Peyer's patch (tissue), 4 donors: ENCODE results near the gene CDH23. TPM values are rescaled to one million over a fixed set of nuclear protein-coding genes. Genes with fewer than 3 reads are reported as not detected.
A peak's percentile ranks its signal among the peaks of the same experiment; 100 is the strongest.

ENCODE experiments used
- DNase-seq, 3 donors: peaks; one replicate each; pipeline ENCODE4 v3.0.0-alpha.2; 2017 to 2019
- H3K27ac ChIP-seq, 4 donors: fragments of 200-600 bp; sonication (generic); one replicate each; pipeline ENCODE4 v1.5.1; 2016 to 2019
- H3K27me3 ChIP-seq, 2 donors: fragments of 200-600 bp; sonication (generic); one replicate each; pipeline ENCODE4 v1.5.1; 2019
- H3K36me3 ChIP-seq, 3 donors: fragments of 200-600 bp; sonication (generic); one replicate each; pipeline ENCODE4 v1.5.1; 2016 to 2019
- H3K4me1 ChIP-seq, 4 donors: fragments of 200-600 bp; sonication (generic); one replicate each; pipeline ENCODE4 v1.5.1; 2016 to 2019
- H3K4me3 ChIP-seq, 4 donors: fragments of 200-600 bp; sonication (generic); 1 replicate in 3 of 4; 2 replicates in 1 of 4; pipeline ENCODE4 v1.5.1; 2016 to 2019; ENCODE audit warnings: mild to moderate bottlenecking in 1 of 4
- H3K9me3 ChIP-seq, 4 donors: fragments of 200-600 bp; sonication (generic); one replicate each; pipeline ENCODE4 v1.5.1; 2016 to 2019; ENCODE audit warnings: mild to moderate bottlenecking in 1 of 4
- POLR2A ChIP-seq, 2 donors: fragments of 450-650 bp; IDR thresholded peaks; one replicate each; pipeline ENCODE4 v1.5.1; 2017; ENCODE audit warnings: antibody characterized with exemption in 2 of 2, mild to moderate bottlenecking in 2 of 2, moderate library complexity in 2 of 2
- total RNA-seq, 4 donors: library from RNA; depleted of rRNA; stranded (reverse); fragments of >200 nt; gene quantifications; one replicate each; pipeline ENCODE4 v1.1.0, GENCODE V29; 2016
- TF ChIP-seq, protein P1 (sequence below), 6 experiments: fragments of 450-650 bp in 4 of 6; fragments of 200-600 bp in 2 of 6; sonication (generic) in 1 of 6; IDR thresholded peaks; one replicate each; pipeline ENCODE4 v1.5.1; 2017 to 2019; ENCODE audit warnings: antibody characterized with exemption in 6 of 6, mild to moderate bottlenecking in 3 of 6, moderate library complexity in 1 of 6

Gene CDH23
- total RNA-seq, 4 donors from 2014 or later, result 3.2 to 9.9 (median 5.4) TPM

DNA sequence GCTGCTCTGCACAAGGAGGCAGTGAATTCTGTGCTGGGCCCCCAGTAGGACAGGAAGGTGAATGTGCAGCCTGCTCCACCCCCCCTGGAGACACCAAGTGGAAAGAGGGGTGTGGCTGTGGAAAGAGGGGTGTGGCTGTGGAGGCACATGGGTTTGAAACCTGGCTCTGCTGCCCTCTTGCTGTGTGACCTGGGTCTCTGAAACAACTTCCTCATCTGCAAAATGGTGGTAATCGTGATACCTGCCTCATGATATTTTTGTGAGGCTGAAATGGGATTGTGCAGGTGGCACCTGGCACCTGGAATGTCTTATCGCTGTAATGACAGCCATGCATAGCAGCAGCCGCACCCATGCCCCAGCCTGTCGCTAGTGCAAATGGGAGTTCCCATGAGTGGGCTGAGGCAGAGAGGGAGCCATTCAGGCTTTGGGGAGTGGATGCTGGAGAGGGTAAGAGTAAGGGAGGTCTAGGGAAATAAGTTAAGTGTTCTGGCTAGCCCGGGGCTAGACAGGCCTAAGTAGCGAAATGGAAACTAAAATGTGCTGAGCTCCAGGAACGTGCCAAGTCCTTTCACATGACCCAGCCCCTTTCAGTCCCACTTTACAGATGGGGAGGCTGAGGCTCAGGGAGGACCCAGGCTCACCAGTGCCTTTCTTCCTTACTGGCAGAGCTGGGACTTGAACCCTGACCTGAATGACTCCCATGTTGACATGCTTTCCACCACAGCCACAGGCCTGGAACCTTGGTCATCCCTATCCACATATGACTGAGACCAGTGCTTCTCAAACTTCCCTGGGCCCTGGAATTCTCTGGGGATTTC, 287.8 kb downstream of the CDH23 start:
- H3K9me3 ChIP-seq, result no peaks in the 10 kb centered on the region
- TF ChIP-seq, protein P1, sequence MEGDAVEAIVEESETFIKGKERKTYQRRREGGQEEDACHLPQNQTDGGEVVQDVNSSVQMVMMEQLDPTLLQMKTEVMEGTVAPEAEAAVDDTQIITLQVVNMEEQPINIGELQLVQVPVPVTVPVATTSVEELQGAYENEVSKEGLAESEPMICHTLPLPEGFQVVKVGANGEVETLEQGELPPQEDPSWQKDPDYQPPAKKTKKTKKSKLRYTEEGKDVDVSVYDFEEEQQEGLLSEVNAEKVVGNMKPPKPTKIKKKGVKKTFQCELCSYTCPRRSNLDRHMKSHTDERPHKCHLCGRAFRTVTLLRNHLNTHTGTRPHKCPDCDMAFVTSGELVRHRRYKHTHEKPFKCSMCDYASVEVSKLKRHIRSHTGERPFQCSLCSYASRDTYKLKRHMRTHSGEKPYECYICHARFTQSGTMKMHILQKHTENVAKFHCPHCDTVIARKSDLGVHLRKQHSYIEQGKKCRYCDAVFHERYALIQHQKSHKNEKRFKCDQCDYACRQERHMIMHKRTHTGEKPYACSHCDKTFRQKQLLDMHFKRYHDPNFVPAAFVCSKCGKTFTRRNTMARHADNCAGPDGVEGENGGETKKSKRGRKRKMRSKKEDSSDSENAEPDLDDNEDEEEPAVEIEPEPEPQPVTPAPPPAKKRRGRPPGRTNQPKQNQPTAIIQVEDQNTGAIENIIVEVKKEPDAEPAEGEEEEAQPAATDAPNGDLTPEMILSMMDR (IDR thresholded peaks at IDR 0.05), result peak in 3 of 6 experiments; percentile 42 to 49 (median 43)
- TF ChIP-seq POLR2A (IDR thresholded peaks at IDR 0.05), result no peak
- H3K36me3 ChIP-seq, result no peaks in the 10 kb centered on the region
- no peak overlapping the region for H3K27ac ChIP-seq
- no peaks in the 10 kb centered on the region for H3K27me3 ChIP-seq
- no peak overlapping the region for H3K4me3 ChIP-seq
- H3K4me1 ChIP-seq, result no peaks in the 10 kb centered on the region
- DNase-seq, result peak in 2 of 3 donors; percentile 33 to 70

DNA sequence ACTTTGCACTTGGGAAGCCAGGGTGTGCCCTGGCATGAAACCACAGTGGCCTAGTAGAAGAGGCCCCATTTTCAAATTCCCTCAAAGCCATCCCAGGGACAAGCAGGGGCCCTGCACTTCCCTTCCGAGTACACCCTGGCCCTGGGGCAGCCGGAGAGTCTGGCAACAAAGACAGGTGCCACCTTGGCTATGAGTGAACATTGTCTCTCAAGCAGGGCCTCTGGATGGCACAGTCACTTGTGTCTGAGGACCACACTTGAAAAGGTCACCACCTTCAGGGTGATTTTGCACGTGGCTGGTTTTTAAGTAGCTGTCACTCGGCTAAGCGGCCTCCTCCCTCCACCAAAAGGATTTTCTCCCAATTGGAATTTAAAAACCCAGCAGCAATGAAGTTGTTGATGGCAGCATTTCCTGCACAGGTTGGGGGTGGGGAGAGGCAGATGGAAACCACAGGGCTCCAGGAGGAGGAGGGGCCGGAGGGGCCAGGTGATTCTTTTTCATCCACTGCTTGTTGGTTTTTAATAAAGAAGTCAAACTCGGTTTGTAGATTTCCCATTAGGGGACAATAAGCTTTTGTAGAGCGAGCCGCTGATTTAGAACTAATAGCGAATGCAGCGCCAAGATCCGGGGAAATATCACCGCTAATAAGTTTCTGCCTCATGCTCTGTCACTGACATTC, 289.0 kb downstream of the CDH23 start:
- Histone ChIP-seq H3K9me3 (no peaks in the 10 kb centered on the region), H3K27ac (no peak overlapping the region), H3K36me3 (no peaks in the 10 kb centered on the region), H3K4me1 (no peaks in the 10 kb centered on the region), H3K4me3 (no peak overlapping the region), H3K27me3 (no peaks in the 10 kb centered on the region)
- DNase-seq, result no peak
- no peak for TF ChIP-seq POLR2A (IDR thresholded peaks at IDR 0.05)
- TF ChIP-seq, protein P1 (IDR thresholded peaks at IDR 0.05), result no peak

DNA sequence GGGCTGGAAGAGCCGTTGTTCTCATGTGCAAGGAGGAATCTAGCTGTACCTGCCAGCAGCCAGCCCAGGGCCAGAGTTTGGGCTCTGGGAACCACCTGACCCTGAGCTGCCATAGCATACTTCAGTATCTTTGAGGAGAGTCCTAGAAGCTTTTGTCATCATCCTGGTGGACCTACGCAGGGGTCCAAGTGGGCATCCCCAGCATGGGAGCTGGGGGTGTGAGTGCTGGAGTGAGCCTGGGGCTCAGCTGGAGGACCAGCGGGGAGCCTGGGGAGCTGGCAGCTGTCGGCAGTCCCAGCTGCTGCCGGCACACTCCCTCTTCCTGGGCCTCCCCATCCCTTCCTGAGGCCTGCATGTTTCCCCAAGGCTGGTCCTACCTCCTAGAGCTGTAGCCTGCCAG, 290.4 kb downstream of the CDH23 start:
- no peak for TF ChIP-seq POLR2A (IDR thresholded peaks at IDR 0.05)
- TF ChIP-seq, protein P1 (IDR thresholded peaks at IDR 0.05), result no peak
- DNase-seq, result no peak
- Histone ChIP-seq H3K4me3 (no peak overlapping the region), H3K27ac (no peak overlapping the region), H3K36me3 (no peaks in the 10 kb centered on the region), H3K27me3 (no peaks in the 10 kb centered on the region), H3K4me1 (no peaks in the 10 kb centered on the region), H3K9me3 (no peaks in the 10 kb centered on the region)

DNA sequence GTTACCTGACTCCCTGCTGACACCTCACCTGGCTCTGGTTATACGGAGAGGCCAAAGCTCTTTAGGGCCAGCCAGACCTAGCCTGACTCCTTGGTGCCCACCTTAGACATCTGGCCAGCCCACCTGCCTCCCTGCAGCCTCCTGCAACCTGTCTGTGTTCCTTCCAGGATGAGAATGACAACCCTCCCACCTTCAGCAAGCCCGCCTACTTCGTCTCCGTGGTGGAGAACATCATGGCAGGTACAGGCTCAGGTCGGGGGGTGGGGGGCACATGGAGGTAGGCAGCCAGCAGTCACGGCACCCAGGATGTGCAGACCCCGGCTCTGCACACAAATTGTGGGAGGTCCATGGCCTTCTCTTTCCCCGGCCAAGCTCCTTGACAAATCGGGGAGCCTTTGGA, 290.8 kb downstream of the CDH23 start:
- TF ChIP-seq, protein P1 (IDR thresholded peaks at IDR 0.05), result no peak
- TF ChIP-seq POLR2A (IDR thresholded peaks at IDR 0.05), result no peak
- Histone ChIP-seq H3K9me3 (no peaks in the 10 kb centered on the region), H3K4me3 (no peak overlapping the region), H3K27me3 (no peaks in the 10 kb centered on the region), H3K27ac (no peak overlapping the region), H3K36me3 (no peaks in the 10 kb centered on the region), H3K4me1 (no peaks in the 10 kb centered on the region)
- DNase-seq, result no peak

DNA sequence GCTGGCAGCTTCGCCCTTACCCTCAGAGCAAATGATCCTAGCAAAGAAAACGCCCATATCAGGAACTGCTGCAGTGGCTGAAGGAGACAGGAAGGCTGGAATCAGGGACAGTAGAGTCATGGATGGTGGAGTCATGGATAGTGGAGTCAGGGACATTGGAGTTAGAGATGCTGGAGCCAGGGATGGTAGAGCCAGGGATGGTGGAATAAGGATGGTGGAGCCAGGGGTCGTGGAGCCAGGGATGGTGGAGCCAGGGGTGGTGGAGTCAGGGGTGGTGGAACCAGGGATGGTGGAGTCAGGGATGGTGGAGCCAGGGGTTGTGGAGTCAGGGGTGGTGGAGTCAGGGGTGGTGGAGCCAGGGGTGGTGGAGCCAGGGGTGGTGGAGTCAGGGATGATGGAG, 291.5 kb downstream of the CDH23 start:
- TF ChIP-seq, protein P1 (IDR thresholded peaks at IDR 0.05), result no peak
- no peak for TF ChIP-seq POLR2A (IDR thresholded peaks at IDR 0.05)
- no peaks in the 10 kb centered on the region for H3K9me3 ChIP-seq
- H3K27me3 ChIP-seq, result no peaks in the 10 kb centered on the region
- H3K36me3 ChIP-seq, result no peaks in the 10 kb centered on the region
- H3K4me1 ChIP-seq, result no peaks in the 10 kb centered on the region
- H3K27ac ChIP-seq, result no peak overlapping the region
- no peak for DNase-seq
- no peak overlapping the region for H3K4me3 ChIP-seq
